ENCODE measurements around the gene VILL. TPM values are rescaled to one million over a fixed set of nuclear protein-coding genes. Genes with fewer than 3 reads are reported as not detected.

The VILL gene
- total RNA-seq, 2 donors from 2014 or later = 3.6 to 10.4 TPM

GRCh38 chr3:38036286-38036685 is 45.7 kb downstream of the VILL start:
- peaks cover 9% of the 10 kb centered on the region for H3K4me1 ChIP-seq
- intact Hi-C loops (cut with DNase I) = no loop called here
- 90 to 91% methylated on average over 5 of the region's 5 CpGs for WGBS, 2 donors
- H3K4me3 ChIP-seq = no peak overlapping the region
- no peak for ATAC-seq
- no peak overlapping the region for H3K27ac ChIP-seq
- TF ChIP-seq POLR2A (IDR thresholded peaks at IDR 0.05) = no peak
- TF ChIP-seq, protein P1, sequence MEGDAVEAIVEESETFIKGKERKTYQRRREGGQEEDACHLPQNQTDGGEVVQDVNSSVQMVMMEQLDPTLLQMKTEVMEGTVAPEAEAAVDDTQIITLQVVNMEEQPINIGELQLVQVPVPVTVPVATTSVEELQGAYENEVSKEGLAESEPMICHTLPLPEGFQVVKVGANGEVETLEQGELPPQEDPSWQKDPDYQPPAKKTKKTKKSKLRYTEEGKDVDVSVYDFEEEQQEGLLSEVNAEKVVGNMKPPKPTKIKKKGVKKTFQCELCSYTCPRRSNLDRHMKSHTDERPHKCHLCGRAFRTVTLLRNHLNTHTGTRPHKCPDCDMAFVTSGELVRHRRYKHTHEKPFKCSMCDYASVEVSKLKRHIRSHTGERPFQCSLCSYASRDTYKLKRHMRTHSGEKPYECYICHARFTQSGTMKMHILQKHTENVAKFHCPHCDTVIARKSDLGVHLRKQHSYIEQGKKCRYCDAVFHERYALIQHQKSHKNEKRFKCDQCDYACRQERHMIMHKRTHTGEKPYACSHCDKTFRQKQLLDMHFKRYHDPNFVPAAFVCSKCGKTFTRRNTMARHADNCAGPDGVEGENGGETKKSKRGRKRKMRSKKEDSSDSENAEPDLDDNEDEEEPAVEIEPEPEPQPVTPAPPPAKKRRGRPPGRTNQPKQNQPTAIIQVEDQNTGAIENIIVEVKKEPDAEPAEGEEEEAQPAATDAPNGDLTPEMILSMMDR (IDR thresholded peaks at IDR 0.05) = no peak
- H3K27me3 ChIP-seq = peaks cover 0 to 7% of the 10 kb centered on the region in 2 donors
- no peaks in the 10 kb centered on the region for H3K36me3 ChIP-seq (replicated peaks in 1 of 2; ENCODE audit: insufficient read depth in 1 of 2, low read depth in 2 of 2)
- no peak for DNase-seq
- no peaks in the 10 kb centered on the region for H3K9me3 ChIP-seq

DNA sequence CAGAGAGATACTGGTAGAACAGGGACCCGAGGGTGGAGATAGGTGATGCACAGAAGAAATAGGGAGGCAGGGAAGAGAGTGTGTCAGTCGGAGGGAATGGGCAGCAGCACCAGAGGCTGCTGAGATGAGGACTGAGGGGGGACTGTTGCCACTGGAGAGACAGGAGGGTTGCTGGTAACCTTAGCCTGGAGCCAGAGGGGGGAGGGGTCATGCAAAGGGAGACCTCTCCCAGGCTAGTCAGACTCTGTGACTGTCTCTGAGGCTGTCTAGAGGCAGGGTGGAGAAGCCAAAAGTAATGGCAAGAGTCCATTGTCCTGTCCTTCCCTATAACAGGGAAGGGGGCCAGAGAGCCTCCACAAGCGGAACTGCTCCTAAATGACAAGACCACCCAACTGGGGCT is 46.3 kb downstream of the VILL start:
- ATAC-seq (no peak), DNase-seq (no peak)
- no peak for TF ChIP-seq POLR2A (IDR thresholded peaks at IDR 0.05)
- TF ChIP-seq, protein P1 (IDR thresholded peaks at IDR 0.05) = no peak
- H3K4me3 ChIP-seq = no peak overlapping the region
- H3K9me3 ChIP-seq = no peaks in the 10 kb centered on the region
- WGBS, 2 donors = 75 to 86% methylated on average over 3 of the region's 3 CpGs
- H3K4me1 ChIP-seq = peaks cover 9% of the 10 kb centered on the region
- peaks cover 0 to 7% of the 10 kb centered on the region in 2 donors for H3K27me3 ChIP-seq
- no peaks in the 10 kb centered on the region for H3K36me3 ChIP-seq (replicated peaks in 1 of 2; ENCODE audit: insufficient read depth in 1 of 2, low read depth in 2 of 2)
- intact Hi-C loops (cut with DNase I) = no loop called here
- H3K27ac ChIP-seq = no peak overlapping the region

GRCh38 chr3:38038447-38038911 is 47.9 kb downstream of the VILL start:
- DNase-seq = no peak
- Histone ChIP-seq H3K4me1 (peaks cover 9% of the 10 kb centered on the region), H3K9me3 (no peaks in the 10 kb centered on the region), H3K36me3 (replicated peaks in 1 of 2; ENCODE audit: insufficient read depth in 1 of 2, low read depth in 2 of 2) (no peaks in the 10 kb centered on the region), H3K27ac (no peak overlapping the region), H3K27me3 (peaks cover 0 to 7% of the 10 kb centered on the region in 2 donors), H3K4me3 (no peak overlapping the region)
- no peak for ATAC-seq
- WGBS, 2 donors = 76 to 77% methylated on average over 5 of the region's 5 CpGs
- TF ChIP-seq, protein P1 (IDR thresholded peaks at IDR 0.05) = no peak
- no peak for TF ChIP-seq POLR2A (IDR thresholded peaks at IDR 0.05)
- intact Hi-C loops (cut with DNase I) = no loop called here

- Histone ChIP-seq H3K4me3 (no peak within 1 kb of the TSS), H3K27ac (peak within 1 kb of the TSS in 1 of 4 donors; percentile 4), H3K27me3 (peaks cover 0 to 7% of the 10 kb centered on the region in 2 donors), H3K36me3 (replicated peaks in 1 of 2; ENCODE audit: insufficient read depth in 1 of 2, low read depth in 2 of 2) (no peaks in the 10 kb centered on the region), H3K4me1 (peaks cover 9% of the 10 kb centered on the region), H3K9me3 (no peaks in the 10 kb centered on the region)
- 9 to 22% methylated on average over 48 to 67 of the region's 67 CpGs for WGBS, 2 donors
- intact Hi-C loops (cut with DNase I) = no loop called here
- TF ChIP-seq POLR2A (IDR thresholded peaks at IDR 0.05) = no peak
- TF ChIP-seq, protein P1 (IDR thresholded peaks at IDR 0.05) = no peak
- DNase-seq (peak; percentile 40 to 59 (median 55)), ATAC-seq (peak; percentile 38)
Observed at GRCh38 chr3:38039101-38039898, 48.7 kb downstream of the VILL start, which contains the start of gene DLEC1. TSS of gene DLEC1 (plus strand) at chr3:38039208. CDS start at chr3:38039226, 18 bp downstream.

Data from body of pancreas (tissue), 4 donors.